ENCODE data around the gene GLRA1. TPM values are rescaled to one million over a fixed set of nuclear protein-coding genes. Genes with fewer than 3 reads are reported as not detected.
"Not testable (repeated sequence)": the region's sequence is repeated elsewhere in the genome, so short reads cannot be mapped to it uniquely, and the experiment has no call there.

The GLRA1 gene
- polyA plus RNA-seq, 2 donors, result not detected

GRCh38 chr5:151893485-151893884 lies 31.2 kb downstream of the GLRA1 start:
- H3K27me3 ChIP-seq (ENCODE audit: control insufficient read depth in 1 of 2, insufficient read depth in 2 of 2, low read length in 2 of 2); H3K36me3 ChIP-seq (ENCODE audit: control insufficient read depth in 2 of 2, insufficient read depth in 2 of 2, low read length in 1 of 2); H3K4me1 ChIP-seq (ENCODE audit: control insufficient read depth in 2 of 2, insufficient read depth in 2 of 2, low read length in 1 of 2); H3K27ac ChIP-seq (ENCODE audit: low read depth in 2 of 2, low read length in 1 of 2); H3K4me3 ChIP-seq (ENCODE audit: low read depth in 1 of 2, low read length in 2 of 2); H3K9me3 ChIP-seq (ENCODE audit: control insufficient read depth in 2 of 2, insufficient read depth in 1 of 2, low read depth in 1 of 2, low read length in 1 of 2): not testable (repeated sequence)
- WGBS, 2 donors, result 91 to 96% methylated on average over 2 of the region's 2 CpGs

GRCh38 chr5:151892393-151892792 lies 32.3 kb downstream of the GLRA1 start:
- no peaks in the 10 kb centered on the region for H3K27me3 ChIP-seq (ENCODE audit: control insufficient read depth in 1 of 2, insufficient read depth in 2 of 2, low read length in 2 of 2)
- WGBS, 2 donors, result 57 to 61% methylated on average over 4 of the region's 4 CpGs
- H3K36me3 ChIP-seq (ENCODE audit: control insufficient read depth in 2 of 2, insufficient read depth in 2 of 2, low read length in 1 of 2), result peaks cover 0 to 3% of the 10 kb centered on the region in 2 donors
- H3K4me1 ChIP-seq (ENCODE audit: control insufficient read depth in 2 of 2, insufficient read depth in 2 of 2, low read length in 1 of 2), result peaks cover 3 to 5% of the 10 kb centered on the region in 2 donors
- H3K27ac ChIP-seq (ENCODE audit: low read depth in 2 of 2, low read length in 1 of 2), result no peak overlapping the region
- H3K9me3 ChIP-seq (ENCODE audit: control insufficient read depth in 2 of 2, insufficient read depth in 1 of 2, low read depth in 1 of 2, low read length in 1 of 2), result no peaks in the 10 kb centered on the region
- H3K4me3 ChIP-seq (ENCODE audit: low read depth in 1 of 2, low read length in 2 of 2), result no peak overlapping the region

GRCh38 chr5:151890299-151890698 lies 34.4 kb downstream of the GLRA1 start:
- no peaks in the 10 kb centered on the region for H3K4me1 ChIP-seq (ENCODE audit: control insufficient read depth in 2 of 2, insufficient read depth in 2 of 2, low read length in 1 of 2)
- no peaks in the 10 kb centered on the region for H3K27me3 ChIP-seq (ENCODE audit: control insufficient read depth in 1 of 2, insufficient read depth in 2 of 2, low read length in 2 of 2)
- H3K4me3 ChIP-seq (ENCODE audit: low read depth in 1 of 2, low read length in 2 of 2), result no peak overlapping the region
- H3K27ac ChIP-seq (ENCODE audit: low read depth in 2 of 2, low read length in 1 of 2), result no peak overlapping the region
- no peaks in the 10 kb centered on the region for H3K9me3 ChIP-seq (ENCODE audit: control insufficient read depth in 2 of 2, insufficient read depth in 1 of 2, low read depth in 1 of 2, low read length in 1 of 2)
- peaks cover 0 to 3% of the 10 kb centered on the region in 2 donors for H3K36me3 ChIP-seq (ENCODE audit: control insufficient read depth in 2 of 2, insufficient read depth in 2 of 2, low read length in 1 of 2)
- 29 to 32% methylated on average over 3 of the region's 3 CpGs for WGBS, 2 donors

- 54 to 63% methylated on average over 6 of the region's 6 CpGs for WGBS, 2 donors
- Histone ChIP-seq H3K36me3 (ENCODE audit: control insufficient read depth in 2 of 2, insufficient read depth in 2 of 2, low read length in 1 of 2) (peaks cover 0 to 3% of the 10 kb centered on the region in 2 donors), H3K4me3 (ENCODE audit: low read depth in 1 of 2, low read length in 2 of 2) (no peak overlapping the region), H3K9me3 (ENCODE audit: control insufficient read depth in 2 of 2, insufficient read depth in 1 of 2, low read depth in 1 of 2, low read length in 1 of 2) (no peaks in the 10 kb centered on the region), H3K27ac (ENCODE audit: low read depth in 2 of 2, low read length in 1 of 2) (no peak overlapping the region), H3K4me1 (ENCODE audit: control insufficient read depth in 2 of 2, insufficient read depth in 2 of 2, low read length in 1 of 2) (no peaks in the 10 kb centered on the region), H3K27me3 (ENCODE audit: control insufficient read depth in 1 of 2, insufficient read depth in 2 of 2, low read length in 2 of 2) (no peaks in the 10 kb centered on the region)
Observed at GRCh38 chr5:151889614-151890013, 35.0 kb downstream of the GLRA1 start.

GRCh38 chr5:151886546-151887275 lies 37.9 kb downstream of the GLRA1 start:
- H3K4me3 ChIP-seq (ENCODE audit: low read depth in 1 of 2, low read length in 2 of 2), result no peak overlapping the region
- peaks cover 0 to 5% of the 10 kb centered on the region in 2 donors for H3K36me3 ChIP-seq (ENCODE audit: control insufficient read depth in 2 of 2, insufficient read depth in 2 of 2, low read length in 1 of 2)
- H3K27ac ChIP-seq (ENCODE audit: low read depth in 2 of 2, low read length in 1 of 2), result no peak overlapping the region
- H3K27me3 ChIP-seq (ENCODE audit: control insufficient read depth in 1 of 2, insufficient read depth in 2 of 2, low read length in 2 of 2), result no peaks in the 10 kb centered on the region
- no peaks in the 10 kb centered on the region for H3K4me1 ChIP-seq (ENCODE audit: control insufficient read depth in 2 of 2, insufficient read depth in 2 of 2, low read length in 1 of 2)
- WGBS, 2 donors, result 68 to 75% methylated on average over 4 of the region's 4 CpGs
- no peaks in the 10 kb centered on the region for H3K9me3 ChIP-seq (ENCODE audit: control insufficient read depth in 2 of 2, insufficient read depth in 1 of 2, low read depth in 1 of 2, low read length in 1 of 2)

- WGBS, 2 donors, result 69 to 72% methylated on average over 9 of the region's 9 CpGs
- Histone ChIP-seq H3K36me3 (ENCODE audit: control insufficient read depth in 2 of 2, insufficient read depth in 2 of 2, low read length in 1 of 2) (peaks cover 0 to 5% of the 10 kb centered on the region in 2 donors), H3K4me1 (ENCODE audit: control insufficient read depth in 2 of 2, insufficient read depth in 2 of 2, low read length in 1 of 2) (no peaks in the 10 kb centered on the region)
Observed at GRCh38 chr5:151885138-151885908, 39.3 kb downstream of the GLRA1 start.

GRCh38 chr5:151881621-151882225 lies 42.9 kb downstream of the GLRA1 start:
- Histone ChIP-seq H3K27me3 (ENCODE audit: control insufficient read depth in 1 of 2, insufficient read depth in 2 of 2, low read length in 2 of 2) (no peaks in the 10 kb centered on the region), H3K4me3 (ENCODE audit: low read depth in 1 of 2, low read length in 2 of 2) (no peak overlapping the region), H3K36me3 (ENCODE audit: control insufficient read depth in 2 of 2, insufficient read depth in 2 of 2, low read length in 1 of 2) (peaks cover 0 to 3% of the 10 kb centered on the region in 2 donors), H3K9me3 (ENCODE audit: control insufficient read depth in 2 of 2, insufficient read depth in 1 of 2, low read depth in 1 of 2, low read length in 1 of 2) (no peaks in the 10 kb centered on the region), H3K27ac (ENCODE audit: low read depth in 2 of 2, low read length in 1 of 2) (no peak overlapping the region), H3K4me1 (ENCODE audit: control insufficient read depth in 2 of 2, insufficient read depth in 2 of 2, low read length in 1 of 2) (no peaks in the 10 kb centered on the region)
- WGBS, 2 donors, result 39 to 42% methylated on average over 2 of the region's 2 CpGs

More at GRCh38 chr5:151885138-151885908, 39.3 kb downstream of the GLRA1 start:
- Histone ChIP-seq H3K4me3 (ENCODE audit: low read depth in 1 of 2, low read length in 2 of 2) (no peak overlapping the region), H3K27ac (ENCODE audit: low read depth in 2 of 2, low read length in 1 of 2) (no peak overlapping the region), H3K27me3 (ENCODE audit: control insufficient read depth in 1 of 2, insufficient read depth in 2 of 2, low read length in 2 of 2) (no peaks in the 10 kb centered on the region), H3K9me3 (ENCODE audit: control insufficient read depth in 2 of 2, insufficient read depth in 1 of 2, low read depth in 1 of 2, low read length in 1 of 2) (no peaks in the 10 kb centered on the region)

- H3K9me3 ChIP-seq (ENCODE audit: control insufficient read depth in 2 of 2, insufficient read depth in 1 of 2, low read depth in 1 of 2, low read length in 1 of 2), result no peaks in the 10 kb centered on the region
- peaks cover 0 to 3% of the 10 kb centered on the region in 2 donors for H3K36me3 ChIP-seq (ENCODE audit: control insufficient read depth in 2 of 2, insufficient read depth in 2 of 2, low read length in 1 of 2)
- H3K27ac ChIP-seq (ENCODE audit: low read depth in 2 of 2, low read length in 1 of 2), result no peak overlapping the region
- no peaks in the 10 kb centered on the region for H3K27me3 ChIP-seq (ENCODE audit: control insufficient read depth in 1 of 2, insufficient read depth in 2 of 2, low read length in 2 of 2)
- no peak overlapping the region for H3K4me3 ChIP-seq (ENCODE audit: low read depth in 1 of 2, low read length in 2 of 2)
- no peaks in the 10 kb centered on the region for H3K4me1 ChIP-seq (ENCODE audit: control insufficient read depth in 2 of 2, insufficient read depth in 2 of 2, low read length in 1 of 2)
Observed at GRCh38 chr5:151880324-151880723, 44.3 kb downstream of the GLRA1 start.

GRCh38 chr5:151873701-151874100 lies 51.0 kb downstream of the GLRA1 start:
- H3K9me3 ChIP-seq (ENCODE audit: control insufficient read depth in 2 of 2, insufficient read depth in 1 of 2, low read depth in 1 of 2, low read length in 1 of 2), result no peaks in the 10 kb centered on the region
- no peak overlapping the region for H3K4me3 ChIP-seq (ENCODE audit: low read depth in 1 of 2, low read length in 2 of 2)
- no peaks in the 10 kb centered on the region for H3K36me3 ChIP-seq (ENCODE audit: control insufficient read depth in 2 of 2, insufficient read depth in 2 of 2, low read length in 1 of 2)
- H3K27ac ChIP-seq (ENCODE audit: low read depth in 2 of 2, low read length in 1 of 2), result no peak overlapping the region
- H3K27me3 ChIP-seq (ENCODE audit: control insufficient read depth in 1 of 2, insufficient read depth in 2 of 2, low read length in 2 of 2), result no peaks in the 10 kb centered on the region
- no peaks in the 10 kb centered on the region for H3K4me1 ChIP-seq (ENCODE audit: control insufficient read depth in 2 of 2, insufficient read depth in 2 of 2, low read length in 1 of 2)
- WGBS, 2 donors, result 91 to 95% methylated on average over 3 of the region's 3 CpGs
